Neural cell (in vitro differentiated cells): Measurements from ENCODE around the gene CHST13. TPM values are rescaled to one million over a fixed set of nuclear protein-coding genes. Genes with fewer than 3 reads are reported as not detected.

Experiments used
- H2AFZ ChIP-seq: fragments of 200-600, 300-800 bp; sonication (generic), shearing (Covaris generic); 2 replicates; pipeline ENCODE4 v1.6.0; 2014; ENCODE audit warnings: low read depth, mild to moderate bottlenecking, antibody characterized with exemption, low read length, moderate library complexity
- H3F3A ChIP-seq: fragments of 200-600 bp; shearing (Covaris generic); 2 replicates; pipeline ENCODE4 v1.6.1; 2016; ENCODE audit warnings: mild to moderate bottlenecking, moderate library complexity, mixed read lengths, antibody characterized with exemption, low read length; ENCODE audit not compliant: insufficient read depth, poor library complexity, severe bottlenecking
- H3K27ac ChIP-seq: fragments of 200-600, 300-800 bp; sonication (generic), shearing (Covaris generic); 2 replicates; pipeline ENCODE4 v1.5.1; 2014; ENCODE audit warnings: mild to moderate bottlenecking, low read length, moderate library complexity
- H3K27me3 ChIP-seq: fragments of 300-800, 200-600 bp; sonication (generic), shearing (Covaris generic); 2 replicates; pipeline ENCODE4 v1.6.0; 2014; ENCODE audit warnings: mild to moderate bottlenecking, low read depth, low read length, moderate library complexity; ENCODE audit not compliant: insufficient read depth
- H3K36me3 ChIP-seq: fragments of 300-800, 200-600 bp; sonication (generic), shearing (Covaris generic); 2 replicates; pipeline ENCODE4 v1.5.1; 2014; ENCODE audit warnings: mild to moderate bottlenecking, antibody characterized with exemption, low read length, moderate library complexity; ENCODE audit not compliant: insufficient read depth
- H3K4me2 ChIP-seq: fragments of 300-800, 200-600 bp; sonication (generic), shearing (Covaris generic); 2 replicates; pipeline ENCODE4 v1.6.0; 2014; ENCODE audit warnings: mild to moderate bottlenecking, low read length
- H3K4me3 ChIP-seq: fragments of 300-800, 200-600 bp; sonication (generic), shearing (Covaris generic); 2 replicates; pipeline ENCODE4 v1.5.1; 2014; ENCODE audit warnings: mild to moderate bottlenecking, low read length, moderate library complexity
- H3K79me2 ChIP-seq: fragments of 200-600 bp; shearing (Covaris generic); replicated peaks from 2 replicates; pipeline ENCODE4 v1.6.0; 2014; ENCODE audit warnings: mild to moderate bottlenecking, low read length, moderate library complexity; ENCODE audit not compliant: insufficient read depth
- H3K9ac ChIP-seq: fragments of 300-800, 200-600 bp; sonication (generic), shearing (Covaris generic); 2 replicates; pipeline ENCODE4 v1.6.1; 2016; ENCODE audit warnings: mild to moderate bottlenecking, low read length, mixed read lengths
- H3K9me2 ChIP-seq: fragments of 200-600 bp; shearing (Covaris generic); 2 replicates; pipeline ENCODE4 v1.6.1; 2016; ENCODE audit warnings: mild to moderate bottlenecking, low read length, mixed read lengths; ENCODE audit not compliant: insufficient read depth
- H3K9me3 ChIP-seq: fragments of 200-600, 300-800 bp; sonication (generic), shearing (Covaris generic); 2 replicates; pipeline ENCODE4 v1.6.1; 2016; ENCODE audit warnings: mild to moderate bottlenecking, mixed run types, low read length, moderate library complexity, mixed read lengths
- H4K20me1 ChIP-seq: fragments of 200-600 bp; shearing (Covaris generic); 2 replicates; pipeline ENCODE4 v1.6.1; 2016; ENCODE audit warnings: mild to moderate bottlenecking, mixed run types; ENCODE audit not compliant: insufficient read depth
- CTCF ChIP-seq: fragments of 450-650 bp; IDR thresholded peaks from 2 replicates; pipeline ENCODE4 v1.5.1; 2014; ENCODE audit warnings: antibody characterized with exemption, mild to moderate bottlenecking, moderate library complexity; ENCODE audit not compliant: poor library complexity, severe bottlenecking
- EP300 ChIP-seq: fragments of 450-650 bp; conservative IDR thresholded peaks from 2 replicates; pipeline ENCODE4 v1.6.1; 2014; ENCODE audit warnings: antibody characterized with exemption, mild to moderate bottlenecking, moderate library complexity; ENCODE audit not compliant: poor library complexity, severe bottlenecking
- EZH2 ChIP-seq: fragments of 200-600, 300-800 bp; shearing (Covaris generic), sonication (generic); IDR thresholded peaks from 2 replicates; pipeline ENCODE4 v1.6.1; 2014; ENCODE audit warnings: antibody characterized with exemption, low read length, borderline replicate concordance, mild to moderate bottlenecking; ENCODE audit not compliant: insufficient read depth, poor library complexity, severe bottlenecking
- MXI1 ChIP-seq: fragments of 450-650 bp; conservative IDR thresholded peaks from 2 replicates; pipeline ENCODE4 v1.6.1; 2014; ENCODE audit warnings: antibody characterized with exemption, mild to moderate bottlenecking; ENCODE audit not compliant: poor library complexity, severe bottlenecking
- POLR2AphosphoS5 ChIP-seq: IDR thresholded peaks from 2 replicates; pipeline ENCODE4 v1.6.1; 2012
- RAD21 ChIP-seq: fragments of 450-650 bp; conservative IDR thresholded peaks from 2 replicates; pipeline ENCODE4 v1.6.1; 2014; ENCODE audit warnings: antibody characterized with exemption, mild to moderate bottlenecking, moderate library complexity
- REST ChIP-seq: IDR thresholded peaks from 2 replicates; pipeline ENCODE4 v1.6.1; 2012; ENCODE audit warnings: borderline replicate concordance
- SMC3 ChIP-seq: fragments of 450-650 bp; conservative IDR thresholded peaks from 2 replicates; pipeline ENCODE4 v1.6.1; 2014; ENCODE audit warnings: antibody characterized with exemption, mild to moderate bottlenecking, moderate library complexity; ENCODE audit not compliant: poor library complexity
- TAF1 ChIP-seq: IDR thresholded peaks from 2 replicates; pipeline ENCODE4 v1.6.1; 2012; ENCODE audit warnings: low read depth
- polyA plus RNA-seq: library from polyadenylated mRNA; depleted of rRNA; stranded (reverse); fragments of >200 nt; gene quantifications from 2 replicates; pipeline ENCODE4 v1.2.3, GENCODE V29; 2014

CHST13 gene
- polyA plus RNA-seq, 1 donor from 2014 or later = not detected

- no peak overlapping the region for H3K4me3 ChIP-seq
Measured at GRCh38 chr3:126512026-126512425, 11.9 kb upstream of the CHST13 start.

GRCh38 chr3:126512916-126513650 is 10.9 kb upstream of the CHST13 start:
- no peaks in the 10 kb centered on the region for H3K79me2 ChIP-seq
- H4K20me1 ChIP-seq = no peaks in the 10 kb centered on the region
- H3K9me3 ChIP-seq = no peaks in the 10 kb centered on the region
- no peaks in the 10 kb centered on the region for H3F3A ChIP-seq
- no peaks in the 10 kb centered on the region for H3K36me3 ChIP-seq
- no peak overlapping the region for H3K4me2 ChIP-seq
- H3K27me3 ChIP-seq = no peaks in the 10 kb centered on the region
- no peaks in the 10 kb centered on the region for H3K9me2 ChIP-seq
- H3K4me3 ChIP-seq = no peak overlapping the region
- H3K27ac ChIP-seq = no peak overlapping the region
- no peak overlapping the region for H3K9ac ChIP-seq
- no peak overlapping the region for H2AFZ ChIP-seq
- no peak for TF ChIP-seq RAD21
- no peak for TF ChIP-seq POLR2AphosphoS5
- no peak for TF ChIP-seq SMC3
- no peak for TF ChIP-seq EP300
- no peak for TF ChIP-seq MXI1
- no peak for TF ChIP-seq EZH2
- no peak for TF ChIP-seq TAF1
- no peak for TF ChIP-seq REST

More at GRCh38 chr3:126512026-126512425, 11.9 kb upstream of the CHST13 start:
- Histone ChIP-seq H3K27me3 (no peaks in the 10 kb centered on the region), H4K20me1 (no peaks in the 10 kb centered on the region), H3K79me2 (no peaks in the 10 kb centered on the region), H3K9ac (no peak overlapping the region), H3K9me2 (no peaks in the 10 kb centered on the region), H2AFZ (no peak overlapping the region), H3K9me3 (no peaks in the 10 kb centered on the region), H3K36me3 (no peaks in the 10 kb centered on the region), H3K27ac (no peak overlapping the region), H3F3A (no peaks in the 10 kb centered on the region), H3K4me2 (no peak overlapping the region)
- TF ChIP-seq CTCF (no peak), MXI1 (no peak), EZH2 (no peak), REST (no peak), EP300 (no peak), POLR2AphosphoS5 (no peak), TAF1 (no peak), RAD21 (no peak), SMC3 (no peak)
